GM12878 (cell line): ENCODE data around the gene MBD3L5. TPM values are rescaled to one million over a fixed set of nuclear protein-coding genes. Genes with fewer than 3 reads are reported as not detected.

Source experiments
- ATAC-seq: fragments of 200-7000 bp; cut with Tn5 transposase; 3 replicates; pipeline ENCODE4 v1.9.1; 2020; ENCODE audit warnings: mild to moderate bottlenecking, moderate library complexity
- BruUV-seq: library from RNA; stranded (reverse); fragments of 400-500 nt; replicated peaks from 2 replicates; lab custom pipeline; 2021; lab: Mats Ljungman, UMichigan
- CTCF ChIA-PET: fragments of 300-600 bp; sonication (Branson Sonifier 250); formaldehyde crosslinking; extraction: SDS; loops from one replicate; lab custom pipeline; 2021; ENCODE audit warnings: inconsistent platforms; lab: Yijun Ruan, JAX
- POLR2A ChIA-PET: fragments of 350-600 bp; formaldehyde crosslinking; extraction: SDS; loops from one replicate; lab custom pipeline; 2021; ENCODE audit warnings: inconsistent platforms; lab: Charles Lee
- RAD21 ChIA-PET: fragments of 300-600 bp; sonication (Branson Sonifier 250); formaldehyde crosslinking; loops from one replicate; lab custom pipeline; 2023; ENCODE audit warnings: antibody characterized with exemption; ENCODE audit not compliant: unreplicated experiment; lab: Charles Lee
- SMC1A ChIA-PET: fragments of 300-600 bp; sonication (Branson Sonifier 250); formaldehyde crosslinking; loops from one replicate; lab custom pipeline; 2023; ENCODE audit not compliant: unreplicated experiment, uncharacterized antibody; lab: Charles Lee
- DNase-seq: peaks from one replicate; pipeline ENCODE4 v3.0.0-alpha.2; 2011; ENCODE audit warnings: low read depth, low spot score
- FAIRE-seq: peaks from 3 replicates; lab custom pipeline; 2011; peaks lifted over from hg19 to GRCh38; lab: Jason Lieb, UNC
- H2AFZ ChIP-seq: 2 replicates; pipeline ENCODE4 v1.6.0; 2011; ENCODE audit warnings: low read depth, low read length, control low read depth; ENCODE audit not compliant: control insufficient read depth
- H3K27ac ChIP-seq: 2 replicates; pipeline ENCODE4 v1.5.1; 2011; ENCODE audit warnings: control low read depth; ENCODE audit not compliant: control insufficient read depth, insufficient read depth
- H3K27me3 ChIP-seq, 2 experiments: replicated peaks in 1 of 2; 2 replicates each; pipeline versions ENCODE4 v1.6.0 to v1.6.1; 2011; ENCODE audit warnings: low read length in 1 of 2; ENCODE audit not compliant: control insufficient read depth in 2 of 2, insufficient read depth in 2 of 2
- H3K36me3 ChIP-seq, 2 experiments: 2 replicates each; pipeline ENCODE4 v1.5.1; 2011; ENCODE audit warnings: low read length in 1 of 2; ENCODE audit not compliant: control insufficient read depth in 2 of 2, insufficient read depth in 2 of 2
- H3K4me1 ChIP-seq: 2 replicates; pipeline ENCODE4 v1.6.1; 2011; ENCODE audit warnings: mild to moderate bottlenecking, low read length, moderate library complexity, mixed read lengths; ENCODE audit not compliant: control insufficient read depth, insufficient read depth
- H3K4me2 ChIP-seq: 2 replicates; pipeline ENCODE4 v1.6.0; 2011; ENCODE audit warnings: control low read depth; ENCODE audit not compliant: control insufficient read depth, insufficient read depth
- H3K4me3 ChIP-seq: fragments of 200-600 bp; sonication (generic); 2 replicates; pipeline ENCODE4 v1.5.1; 2016
- H3K79me2 ChIP-seq: 2 replicates; pipeline ENCODE4 v1.6.0; 2011; ENCODE audit warnings: low read length; ENCODE audit not compliant: control insufficient read depth, insufficient read depth
- H3K9ac ChIP-seq: 2 replicates; pipeline ENCODE4 v1.8.0; 2011; ENCODE audit warnings: low read length, control low read depth, mixed read lengths; ENCODE audit not compliant: control insufficient read depth, insufficient read depth
- H3K9me3 ChIP-seq: replicated peaks from 3 replicates; pipeline ENCODE4 v1.5.1; 2011; ENCODE audit warnings: mild to moderate bottlenecking, low read length; ENCODE audit not compliant: control insufficient read depth, insufficient read depth
- H4K20me1 ChIP-seq: 2 replicates; pipeline ENCODE4 v1.6.0; 2011; ENCODE audit not compliant: control insufficient read depth, insufficient read depth
- BCLAF1 ChIP-seq: fragments of 450-650 bp; IDR thresholded peaks from 2 replicates; pipeline ENCODE4 v1.6.1; 2017; ENCODE audit warnings: antibody characterized with exemption, mild to moderate bottlenecking, moderate library complexity
- CBX3 ChIP-seq: fragments of 200-600 bp; sonication (generic); IDR thresholded peaks from 2 replicates; pipeline ENCODE4 v1.6.1; 2016; ENCODE audit warnings: low read depth, borderline replicate concordance
- CBX5 ChIP-seq: sonication (generic); IDR thresholded peaks from 2 replicates; pipeline ENCODE4 v1.6.1; 2016; ENCODE audit warnings: low read depth, moderate library complexity, mild to moderate bottlenecking, inconsistent platforms
- CHD2 ChIP-seq: IDR thresholded peaks from 2 replicates; pipeline ENCODE4 v1.6.1; 2011; ENCODE audit warnings: low read depth, low read length, improper control_type of control experiment, borderline replicate concordance
- E4F1 ChIP-seq: fragments of 450-650 bp; IDR thresholded peaks from 2 replicates; pipeline ENCODE4 v1.6.1; 2018; ENCODE audit warnings: borderline replicate concordance, mild to moderate bottlenecking; ENCODE audit not compliant: partially characterized antibody
- FOXM1 ChIP-seq: IDR thresholded peaks from 2 replicates; pipeline ENCODE4 v1.6.1; 2012; ENCODE audit warnings: low read depth, mild to moderate bottlenecking, inconsistent platforms, low read length, moderate library complexity
- GABPA ChIP-seq: IDR thresholded peaks from 2 replicates; pipeline ENCODE4 v1.6.1; 2014; ENCODE audit warnings: antibody characterized with exemption, low read depth, mild to moderate bottlenecking, inconsistent platforms
- HDAC6 ChIP-seq: fragments of 200-600 bp; sonication (generic); IDR thresholded peaks from one replicate; pipeline ENCODE4 v1.8.0; 2017; ENCODE audit warnings: antibody characterized with exemption; ENCODE audit not compliant: unreplicated experiment
- MYC ChIP-seq: IDR thresholded peaks from 2 replicates; pipeline ENCODE4 v1.6.1; 2011; ENCODE audit warnings: mild to moderate bottlenecking, low read length, moderate library complexity, inconsistent platforms; ENCODE audit not compliant: insufficient read depth, insufficient replicate concordance, insufficient read length, severe bottlenecking
- NR2F1 ChIP-seq: fragments of 450-650 bp; conservative IDR thresholded peaks from 2 replicates; pipeline ENCODE4 v1.6.1; 2017; ENCODE audit warnings: mild to moderate bottlenecking
- SPI1 ChIP-seq: IDR thresholded peaks from 2 replicates; pipeline ENCODE4 v1.6.1; 2011; ENCODE audit warnings: low read depth, mild to moderate bottlenecking, low read length, moderate library complexity, borderline replicate concordance; ENCODE audit not compliant: insufficient read depth
- TAF1 ChIP-seq: IDR thresholded peaks from 2 replicates; pipeline ENCODE4 v1.6.1; 2011; ENCODE audit warnings: mild to moderate bottlenecking, low read depth, low read length, borderline replicate concordance
- ZNF622 ChIP-seq: fragments of 450-650 bp; IDR thresholded peaks from 2 replicates; pipeline ENCODE4 v1.6.1; 2017; ENCODE audit warnings: mild to moderate bottlenecking, inconsistent platforms
- WGBS: methylation state at CpG from one replicate; pipeline ENCODE4 v1.1.6; 2016; ENCODE audit warnings: low lambda C conversion rate; ENCODE audit not compliant: insufficient replicate concordance, insufficient coverage; ENCODE audit errors: missing lambda C conversion rate; 5-methylcytosine and 5-hydroxymethylcytosine counted together
- in situ Hi-C: fragments of 300-500 bp; cut with MboI; formaldehyde crosslinking; loops from 9 replicates; pipeline ENCODE4 v1.14.3; 2018; ENCODE audit warnings: mixed read lengths
- intact Hi-C: fragments of 100-400 bp; cut with micrococcal nuclease; formaldehyde crosslinking; loops from one replicate; pipeline ENCODE4 v1.14.2; 2022; ENCODE audit not compliant: unreplicated experiment
- polyA plus RNA-seq, 11 experiments: library from polyadenylated mRNA; depleted of rRNA in 4 of 11; unstranded in 6 of 11; stranded (reverse) in 5 of 11; fragments of >200 nt; fragmentation: Nextera tagmentation in 4 of 11; fragmentation: Illumina TruSeq in 1 of 11; extraction: Ambion mirVana in 4 of 11; extraction: Trizol in 1 of 11; gene quantifications; 1 replicate in 1 of 11; 2 replicates in 10 of 11; pipeline versions ENCODE4 v1.2.1 to v1.2.3, GENCODE V29; 2011 to 2016; ENCODE audit warnings: inconsistent platforms in 2 of 11, missing spikeins in 2 of 11, low read depth in 1 of 11
- total RNA-seq, 4 experiments: library from RNA; depleted of rRNA in 3 of 4; stranded (reverse); fragments of >200 nt in 3 of 4; fragmentation: Illumina TruSeq in 1 of 4; extraction: Trizol in 1 of 4; gene quantifications; 2 replicates each; pipeline versions ENCODE4 v1.2.1 to v1.2.3, GENCODE V29; 2013 to 2021

The MBD3L5 gene
- total and polyA plus RNA-seq, 10 of the 15 experiments (the other 5 are each of a cell fraction or from before 2014, with no cell fraction given), result not detected

- TF ChIP-seq E4F1 (no peak), MYC (no peak)
Observed at GRCh38 chr19:6997679-6998445, 32.5 kb upstream of the MBD3L5 start (continued).

GRCh38 chr19:6999933-7000332 lies 30.4 kb upstream of the MBD3L5 start:
- BruUV-seq, result no TSS peak
- no peak for ATAC-seq
- Histone ChIP-seq H3K4me1 (no peaks in the 10 kb centered on the region), H3K9me3 (peaks cover 3% of the 10 kb centered on the region; the same call in 1 of the 3 replicates), H3K27ac (no peak overlapping the region), H4K20me1 (no peaks in the 10 kb centered on the region), H3K4me2 (no peak overlapping the region), H3K79me2 (no peaks in the 10 kb centered on the region), H3K4me3 (no peak overlapping the region), H3K9ac (no peak overlapping the region), H2AFZ (no peak overlapping the region), H3K36me3 (no peaks in the 10 kb centered on the region), H3K27me3 (no peaks in the 10 kb centered on the region)
- RAD21 ChIA-PET, result interaction anchor here (2.0 kb wide), 1 partner anchor 69 kb away, joined by 14 read pairs; the partner anchor contains the start of gene ZNF557
- CTCF ChIA-PET, result no interaction called here
- WGBS, result 44% methylated on average over 7 of the region's 7 CpGs
- FAIRE-seq, result no peak
- in situ Hi-C loops (no loop called here), intact Hi-C loops (no loop called here)
- POLR2A ChIA-PET, result interaction anchor here (0.8 kb wide), 2 partner anchors 52 to 69 kb away, joined by 4 to 5 read pairs; partner anchors contain the start of gene ZNF557
- no peak for DNase-seq
- TF ChIP-seq CBX5 (no peak), BCLAF1 (no peak), HDAC6 (no peak), CHD2 (no peak), GABPA (no peak), CBX3 (no peak), SPI1 (no peak), NR2F1 (no peak), TAF1 (no peak), ZNF622 (no peak), FOXM1 (no peak)
- SMC1A ChIA-PET, result interaction anchor here (0.6 to 1.6 kb wide), 5 partner anchors 9 to 100 kb away, joined by 3 to 6 read pairs (median 4); no protein-coding TSS in a partner anchor
